ENCODE data around the gene MRPS25. TPM values are rescaled to one million over a fixed set of nuclear protein-coding genes. Genes with fewer than 3 reads are reported as not detected.

Gene MRPS25
- total and polyA plus RNA-seq, 2 experiments from 2014 or later = 47.9 to 75.0 TPM

- TF ChIP-seq POLR2AphosphoS5 (IDR thresholded peaks at IDR 0.05; ENCODE audit: low read depth) (no peak), EZH2phosphoT487 (IDR thresholded peaks at IDR 0.05; ENCODE audit: unreplicated experiment) (no peak), CREB1 (CRISPR knock-in tag; IDR thresholded peaks at IDR 0.05; ENCODE audit: low read depth) (no peak), CTCF (conservative IDR thresholded peaks at IDR 0.05; ENCODE audit: low read depth in 2 of 2) (no peak), NANOG (IDR thresholded peaks at IDR 0.05; ENCODE audit: borderline replicate concordance) (no peak), REST (IDR thresholded peaks at IDR 0.05; ENCODE audit: unreplicated experiment) (no peak), ZNF114 (CRISPR knock-in tag; IDR thresholded peaks at IDR 0.05) (no peak), ZNF462 (CRISPR knock-in tag; IDR thresholded peaks at IDR 0.05) (no peak), ZNF331 (CRISPR knock-in tag; IDR thresholded peaks at IDR 0.05; ENCODE audit: low read depth) (no peak), EZH2 (IDR thresholded peaks at IDR 0.05; ENCODE audit: low read depth, unreplicated experiment) (no peak)
- no peak overlapping the region for H2AFZ ChIP-seq
- no peak for ATAC-seq
- peaks cover 43% of the 10 kb centered on the region for H4K20me1 ChIP-seq (replicated peaks; ENCODE audit: insufficient read depth)
- Mint-ChIP-seq H3K4me3 (no peak overlapping the region), H3K4me1 (peaks cover 18% of the 10 kb centered on the region), H3K36me3 (ENCODE audit: low read depth) (peaks cover 67% of the 10 kb centered on the region), H3K27me3 (ENCODE audit: insufficient read depth, low read depth, poor library complexity) (no peaks in the 10 kb centered on the region), H3K27ac (no peak overlapping the region), H3K9me3 (no peaks in the 10 kb centered on the region; the same call in 2 of the 3 replicates)
- no peak overlapping the region for H3K4me3 ChIP-seq
- H3K4me1 ChIP-seq (ENCODE audit: insufficient read depth) = no peaks in the 10 kb centered on the region
- no peaks in the 10 kb centered on the region for H3K27me3 ChIP-seq (ENCODE audit: insufficient read depth)
- peaks cover 84% of the 10 kb centered on the region for H3K79me2 ChIP-seq (replicated peaks; ENCODE audit: insufficient read depth)
- no peaks in the 10 kb centered on the region for H3K9me2 ChIP-seq (ENCODE audit: insufficient read depth)
- no peak for DNase-seq (ENCODE audit: low spot score)
- no peak overlapping the region for H3K4me2 ChIP-seq
- no peak overlapping the region for H3K27ac ChIP-seq (ENCODE audit: low read depth)
- H3K36me3 ChIP-seq (ENCODE audit: insufficient read depth) = peaks cover 32% of the 10 kb centered on the region
- H3F3A ChIP-seq (replicated peaks; ENCODE audit: low read depth) = 0 out of 2 replicates have a peak, but pooled peaks cover 3% of the 10 kb centered on the region
Observed at GRCh38 chr3:15055019-15055557, 10.0 kb downstream of the MRPS25 start.

Measured in GM23338 (cell line).